H1 (cell line): ENCODE data around the gene ASIC5. TPM values are rescaled to one million over a fixed set of nuclear protein-coding genes. Genes with fewer than 3 reads are reported as not detected.

Experiments
- CTCF ChIA-PET: fragments of 300-600 bp; sonication (Branson Sonifier 250); formaldehyde crosslinking; loops from one replicate; lab custom pipeline; 2021; ENCODE audit not compliant: partially characterized antibody; lab: Charles Lee
- POLR2A ChIA-PET: fragments of 300-600 bp; sonication (Branson Sonifier 250); formaldehyde crosslinking; loops from one replicate; lab custom pipeline; 2021; ENCODE audit warnings: inconsistent platforms; ENCODE audit not compliant: partially characterized antibody; lab: Charles Lee
- DNase-seq, 2 experiments: peaks; one replicate each; pipeline versions ENCODE4 v3.0.0 to v3.0.0-alpha.2; 2010 to 2022; ENCODE audit warnings: low spot score in 2 of 2, low read depth in 1 of 2, mixed read lengths in 1 of 2
- FAIRE-seq: peaks from 2 replicates; lab custom pipeline; 2011; peaks lifted over from hg19 to GRCh38; lab: Jason Lieb, UNC
- H2AFZ ChIP-seq: 2 replicates; pipeline ENCODE4 v1.8.1; 2012; ENCODE audit warnings: low read length, inconsistent platforms
- H2AK5ac ChIP-seq: 2 replicates; pipeline ENCODE4 v1.6.1; 2013; ENCODE audit warnings: low read depth, low read length
- H2BK120ac ChIP-seq: replicated peaks from 2 replicates; pipeline ENCODE3; 2013; ENCODE audit warnings: low read depth, low read length, inconsistent platforms
- H2BK12ac ChIP-seq: 2 replicates; pipeline ENCODE4 v1.6.1; 2013; ENCODE audit warnings: low read depth, low read length
- H2BK15ac ChIP-seq: 2 replicates; pipeline ENCODE4 v1.6.1; 2013; ENCODE audit warnings: low read length
- H2BK20ac ChIP-seq: 2 replicates; pipeline ENCODE4 v1.6.1; 2013; ENCODE audit warnings: low read length
- H2BK5ac ChIP-seq: 2 replicates; pipeline ENCODE4 v1.6.1; 2013; ENCODE audit warnings: low read depth, low read length
- H3K14ac ChIP-seq: 2 replicates; pipeline ENCODE4 v1.6.1; 2013; ENCODE audit warnings: inconsistent platforms; ENCODE audit not compliant: insufficient read length
- H3K18ac ChIP-seq: 2 replicates; pipeline ENCODE4 v1.6.1; 2013; ENCODE audit warnings: low read length; ENCODE audit errors: extremely low read depth
- H3K23ac ChIP-seq: 2 replicates; pipeline ENCODE4 v1.6.1; 2013; ENCODE audit warnings: inconsistent platforms; ENCODE audit not compliant: insufficient read length
- H3K23me2 ChIP-seq: 2 replicates; pipeline ENCODE4 v1.6.1; 2013; ENCODE audit warnings: low read depth, low read length
- H3K27ac ChIP-seq: 2 replicates; pipeline ENCODE4 v1.6.1; 2011; ENCODE audit warnings: low read depth, low read length, inconsistent platforms
- H3K27me3 ChIP-seq, 4 experiments: replicated peaks in 1 of 4; 1 replicate in 1 of 4; 2 replicates in 3 of 4; pipeline versions ENCODE4 v1.6.1 to v1.8.1; 2011 to 2013; ENCODE audit warnings: low read length in 3 of 4, mild to moderate bottlenecking in 3 of 4, inconsistent platforms in 2 of 4, mixed read lengths in 2 of 4, moderate library complexity in 1 of 4; ENCODE audit not compliant: control insufficient read depth in 3 of 4, insufficient read depth in 3 of 4; ENCODE audit errors: extremely low read depth in 1 of 4
- H3K36me3 ChIP-seq, 4 experiments: 2 replicates each; pipeline versions ENCODE4 v1.6.1 to v1.8.1; 2011 to 2013; ENCODE audit warnings: mild to moderate bottlenecking in 4 of 4, low read length in 3 of 4, moderate library complexity in 2 of 4, control low read depth in 1 of 4, inconsistent platforms in 1 of 4; ENCODE audit not compliant: insufficient read depth in 4 of 4, control insufficient read depth in 2 of 4
- H3K4ac ChIP-seq: replicated peaks from 2 replicates; pipeline ENCODE3; 2013; ENCODE audit warnings: low read length, low read depth, mixed read lengths, inconsistent platforms; ENCODE audit not compliant: insufficient read length
- H3K4me1 ChIP-seq, 4 experiments: replicated peaks in 1 of 4; 1 replicate in 1 of 4; 2 replicates in 3 of 4; pipeline versions ENCODE4 v1.6.1 to v1.8.1; 2011 to 2013; ENCODE audit warnings: low read length in 3 of 4, inconsistent platforms in 2 of 4, mixed read lengths in 1 of 4; ENCODE audit not compliant: insufficient read depth in 4 of 4, control insufficient read depth in 3 of 4
- H3K4me2 ChIP-seq, 2 experiments: 2 replicates each; pipeline versions ENCODE4 v1.6.1 to v1.8.1; 2011 to 2013; ENCODE audit warnings: low read depth in 2 of 2, low read length in 2 of 2, control low read depth in 1 of 2, inconsistent platforms in 1 of 2, mild to moderate bottlenecking in 1 of 2; ENCODE audit not compliant: insufficient read depth in 1 of 2
- H3K4me3 ChIP-seq, 4 experiments: fragments of 200-600, 300-600 bp in 1 of 4; sonication (generic), shearing (Covaris generic), sonication (Bioruptor Twin) in 1 of 4; 2 replicates each; pipeline versions ENCODE4 v1.5.1 to v1.8.1; 2011 to 2016; ENCODE audit warnings: low read length in 4 of 4, low read depth in 3 of 4, control low read depth in 2 of 4, inconsistent platforms in 2 of 4, mild to moderate bottlenecking in 2 of 4, mixed read lengths in 1 of 4, moderate library complexity in 1 of 4; ENCODE audit not compliant: insufficient read depth in 2 of 4; ENCODE audit errors: extremely low read depth in 1 of 4
- H3K56ac ChIP-seq: replicated peaks from 2 replicates; pipeline ENCODE3; 2013; ENCODE audit warnings: low read depth, mild to moderate bottlenecking, mixed read lengths, low read length, inconsistent platforms; ENCODE audit not compliant: insufficient read length
- H3K79me1 ChIP-seq: 2 replicates; pipeline ENCODE4 v1.6.1; 2013; ENCODE audit warnings: low read depth, low read length, control low read depth
- H3K79me2 ChIP-seq, 2 experiments: 2 replicates each; pipeline versions ENCODE4 v1.6.1 to v1.8.1; 2012 to 2013; ENCODE audit warnings: low read length in 2 of 2, mild to moderate bottlenecking in 2 of 2, inconsistent platforms in 1 of 2; ENCODE audit not compliant: insufficient read depth in 2 of 2, control insufficient read depth in 1 of 2
- H3K9ac ChIP-seq, 4 experiments: replicated peaks in 1 of 4; 1 replicate in 1 of 4; 2 replicates in 3 of 4; pipeline versions ENCODE4 v1.6.1 to v1.8.1; 2011 to 2013; ENCODE audit warnings: low read depth in 3 of 4, low read length in 3 of 4, control low read depth in 2 of 4, mild to moderate bottlenecking in 2 of 4, moderate library complexity in 2 of 4, inconsistent platforms in 1 of 4; ENCODE audit errors: extremely low read depth in 1 of 4
- H3K9me3 ChIP-seq, 2 experiments: 2 replicates each; pipeline versions ENCODE4 v1.6.1 to v1.8.1; 2012 to 2013; ENCODE audit warnings: mild to moderate bottlenecking in 2 of 2, moderate library complexity in 2 of 2, control low read depth in 1 of 2, inconsistent platforms in 1 of 2, low read depth in 1 of 2, low read length in 1 of 2, mixed read lengths in 1 of 2; ENCODE audit not compliant: insufficient read depth in 2 of 2
- H4K20me1 ChIP-seq, 2 experiments: replicated peaks in 1 of 2; 2 replicates each; pipeline versions ENCODE3 to v1.8.1; 2011 to 2013; ENCODE audit warnings: inconsistent platforms in 2 of 2, low read length in 2 of 2, mild to moderate bottlenecking in 1 of 2; ENCODE audit not compliant: insufficient read depth in 2 of 2, control insufficient read depth in 1 of 2
- H4K5ac ChIP-seq: 2 replicates; pipeline ENCODE4 v1.6.1; 2013; ENCODE audit warnings: low read length, low read depth, mixed read lengths, inconsistent platforms; ENCODE audit not compliant: insufficient read length
- H4K8ac ChIP-seq: 2 replicates; pipeline ENCODE4 v1.8.0; 2013; ENCODE audit warnings: mild to moderate bottlenecking, moderate library complexity, low read length, inconsistent platforms; ENCODE audit not compliant: insufficient read depth; ENCODE audit errors: extremely low read depth
- H4K91ac ChIP-seq: replicated peaks from 2 replicates; pipeline ENCODE3; 2013; ENCODE audit warnings: low read length, mixed read lengths, inconsistent platforms; ENCODE audit not compliant: insufficient read length
- ASH2L ChIP-seq: fragments of 200-600, 300-600 bp; sonication (generic); IDR thresholded peaks from one replicate; pipeline ENCODE4 v1.7.1; 2017; ENCODE audit warnings: low read length
- CTBP2 ChIP-seq: IDR thresholded peaks from 2 replicates; pipeline ENCODE4 v1.7.0; 2011; ENCODE audit warnings: borderline replicate concordance, mild to moderate bottlenecking, moderate library complexity, mixed read lengths, low read length; ENCODE audit not compliant: insufficient read depth, insufficient read length
- E2F6 ChIP-seq: IDR thresholded peaks from 2 replicates; pipeline ENCODE4 v1.6.1; 2012; ENCODE audit warnings: inconsistent platforms
- EP300 ChIP-seq, 2 experiments: IDR thresholded peaks; 1 replicate in 1 of 2; 2 replicates in 1 of 2; pipeline ENCODE4 v1.6.1; 2011 to 2012; ENCODE audit warnings: low read depth in 2 of 2, low read length in 2 of 2, mild to moderate bottlenecking in 2 of 2, borderline replicate concordance in 1 of 2, inconsistent platforms in 1 of 2, moderate library complexity in 1 of 2
- GABPA ChIP-seq: IDR thresholded peaks from 2 replicates; pipeline ENCODE4 v1.6.1; 2011; ENCODE audit warnings: mild to moderate bottlenecking, low read length, moderate library complexity, borderline replicate concordance; ENCODE audit not compliant: insufficient read depth
- HDAC2 ChIP-seq, 2 experiments: fragments of 300-600 bp in 1 of 2; sonication (generic) in 1 of 2; IDR thresholded peaks; 2 replicates each; pipeline ENCODE4 v1.6.1; 2011 to 2012; ENCODE audit warnings: low read depth in 2 of 2, low read length in 2 of 2, mild to moderate bottlenecking in 2 of 2, moderate library complexity in 2 of 2, borderline replicate concordance in 1 of 2, inconsistent platforms in 1 of 2
- POLR2AphosphoS5 ChIP-seq: IDR thresholded peaks from 2 replicates; pipeline ENCODE4 v1.6.1; 2011; ENCODE audit warnings: low read depth, low read length
- RXRA ChIP-seq: IDR thresholded peaks from 2 replicates; pipeline ENCODE4 v1.6.1; 2011; ENCODE audit warnings: low read depth, mild to moderate bottlenecking, low read length, moderate library complexity; ENCODE audit not compliant: insufficient read depth
- SIN3A ChIP-seq, 2 experiments: IDR thresholded peaks in 1 of 2; conservative IDR thresholded peaks in 1 of 2; 2 replicates each; pipeline ENCODE4 v1.6.1; 2011 to 2012; ENCODE audit warnings: low read length in 2 of 2, improper control_type of control experiment in 1 of 2, low read depth in 1 of 2, mild to moderate bottlenecking in 1 of 2
- SIRT6 ChIP-seq: IDR thresholded peaks from one replicate; pipeline ENCODE4 v1.7.1; 2012; ENCODE audit warnings: low read length, inconsistent platforms
- TAF1 ChIP-seq: IDR thresholded peaks from 2 replicates; pipeline ENCODE4 v1.6.1; 2011; ENCODE audit warnings: mild to moderate bottlenecking, low read depth, low read length
- TBP ChIP-seq: IDR thresholded peaks from 2 replicates; pipeline ENCODE4 v1.6.1; 2011; ENCODE audit warnings: low read depth, low read length, improper control_type of control experiment
- TCF12 ChIP-seq: IDR thresholded peaks from 2 replicates; pipeline ENCODE4 v1.6.1; 2011; ENCODE audit warnings: low read depth, mild to moderate bottlenecking, low read length
- WGBS, 2 experiments: shearing (Covaris generic) in 1 of 2; methylation state at CpG; one replicate each; pipeline versions ENCODE4 v1.1.6 to v1.1.7; 2013 to 2015; ENCODE audit warnings: low lambda C conversion rate in 2 of 2, mixed read lengths in 2 of 2, inconsistent platforms in 1 of 2, low coverage in 1 of 2, missing lambda C conversion rate in 1 of 2; ENCODE audit not compliant: insufficient replicate concordance in 2 of 2, insufficient coverage in 1 of 2, insufficient read length in 1 of 2; ENCODE audit errors: extremely low coverage in 1 of 2, missing lambda C conversion rate in 1 of 2; 5-methylcytosine and 5-hydroxymethylcytosine counted together
- polyA plus RNA-seq, 7 experiments: library from polyadenylated mRNA; depleted of rRNA in 3 of 7; stranded (reverse) in 5 of 7; unstranded in 2 of 7; fragments of >200 nt in 5 of 7; fragments of 200-250 nt in 2 of 7; gene quantifications; 1 replicate in 5 of 7; 2 replicates in 1 of 7; 4 replicates in 1 of 7; pipeline versions ENCODE4 v1.2.1 to v1.2.3, GENCODE V29; 2011 to 2013; ENCODE audit warnings: missing spikeins in 2 of 7, mixed read lengths in 2 of 7
- total RNA-seq: library from RNA; stranded (reverse); fragmentation: NEBNext Ultra II Directional; extraction: Animal tissue kit (Norgen Biotek cat#: 25700); gene quantifications from 2 replicates; pipeline ENCODE4 v1.2.1, GENCODE V29; 2021

Gene ASIC5
- total and polyA plus RNA-seq, 2 of the 8 experiments (the other 6 are each of a cell fraction or from before 2014, with no cell fraction given) = not detected

GRCh38 chr4:155818639-155819038, 47.4 kb downstream of the ASIC5 start:
- CTCF ChIA-PET = interaction anchor here (0.6 to 2.4 kb wide), 4 partner anchors 8 to 460 kb away, joined by 3 to 5 read pairs (median 4); no protein-coding TSS in a partner anchor
- TF ChIP-seq GABPA = no peak
- TF ChIP-seq TCF12 = no peak
- TF ChIP-seq TAF1 = no peak
- TF ChIP-seq POLR2AphosphoS5 = no peak
- TF ChIP-seq TBP = no peak
- TF ChIP-seq SIN3A (conservative IDR thresholded peaks at IDR 0.05 in 1 of 2, IDR thresholded peaks at IDR 0.05 in 1 of 2; ENCODE audit: low read depth in 1 of 2, low read length in 2 of 2) = no peak
- TF ChIP-seq RXRA = no peak
- no peak for TF ChIP-seq E2F6
- TF ChIP-seq SIRT6 = no peak
- no peak for TF ChIP-seq EP300 (IDR thresholded peaks at IDR 0.05; ENCODE audit: borderline replicate concordance in 1 of 2, low read depth in 2 of 2, low read length in 2 of 2)
- TF ChIP-seq HDAC2 (IDR thresholded peaks at IDR 0.05; ENCODE audit: borderline replicate concordance in 1 of 2, low read depth in 2 of 2, low read length in 2 of 2) = no peak
- TF ChIP-seq CTBP2 = no peak
- TF ChIP-seq ASH2L = no peak

More at GRCh38 chr4:155818639-155819038, 47.4 kb downstream of the ASIC5 start:
- H3K14ac ChIP-seq = no peak overlapping the region
- POLR2A ChIA-PET = no interaction called here
- FAIRE-seq = no peak
- H3K4me1 ChIP-seq = peaks cover 0 to 3% (median 1%) of the 10 kb centered on the region in 4 experiments; a peak in 1 of 7 replicates
- no peak overlapping the region for H3K18ac ChIP-seq
- H2BK12ac ChIP-seq = no peak overlapping the region
- no peak overlapping the region for H4K8ac ChIP-seq
- H3K79me1 ChIP-seq = no peaks in the 10 kb centered on the region
- no peak overlapping the region for H3K4me2 ChIP-seq
- no peak overlapping the region for H2BK5ac ChIP-seq
- H3K9ac ChIP-seq = no peak overlapping the region
- DNase-seq = no peak
- H4K5ac ChIP-seq = no peak overlapping the region
- no peak overlapping the region for H3K56ac ChIP-seq
- H3K9me3 ChIP-seq = no peaks in the 10 kb centered on the region
- no peaks in the 10 kb centered on the region for H3K79me2 ChIP-seq
- H3K23ac ChIP-seq = no peak overlapping the region
- no peak overlapping the region for H2BK120ac ChIP-seq
- H3K36me3 ChIP-seq = no peaks in the 10 kb centered on the region
- no peaks in the 10 kb centered on the region for H3K27me3 ChIP-seq
- H4K91ac ChIP-seq = no peak overlapping the region
- H2AFZ ChIP-seq = no peak overlapping the region
- no peak overlapping the region for H3K4me3 ChIP-seq
- H3K23me2 ChIP-seq = no peaks in the 10 kb centered on the region
- H2AK5ac ChIP-seq = no peak overlapping the region
- H3K4ac ChIP-seq = no peak overlapping the region
- no peak overlapping the region for H2BK15ac ChIP-seq
- no peaks in the 10 kb centered on the region for H4K20me1 ChIP-seq
- no peak overlapping the region for H3K27ac ChIP-seq
- no peak overlapping the region for H2BK20ac ChIP-seq
- 90% methylated on average over 2 of the region's 2 CpGs; no CpG with 5 or more reads in 1 of the 2 experiments for WGBS, 2 experiments
